ENCODE results near the gene DHX40. TPM values are rescaled to one million over a fixed set of nuclear protein-coding genes. Genes with fewer than 3 reads are reported as not detected.
A peak's percentile ranks its signal among the peaks of the same experiment; 100 is the strongest.

Gene DHX40
- total and polyA plus RNA-seq, 2 of the 13 experiments (the other 11 are each of a cell fraction or from before 2014, with no cell fraction given): 22.2 to 37.0 TPM

- no peak overlapping the region for H2AFZ ChIP-seq (ENCODE audit: low read length)
- no peak for ATAC-seq
- in situ Hi-C loops (cut with HindIII; ENCODE audit: extremely low pct_ligation_motif_present, low pct_unique_long_range_greater_than_20kb): no loop called here
- ChIA-PET CTCF (ENCODE audit: low intra/inter-chr PET ratio, low total read pairs) (no interaction called here), POLR2A (interaction anchor here (1.2 to 4.4 kb wide), 2 partner anchors 10 to 15 kb away, joined by 3 to 17 read pairs; partner anchors contain the start of gene CLTC)
- H4K20me1 ChIP-seq (ENCODE audit: insufficient read depth, low read length): peaks cover 75% of the 10 kb centered on the region
- H3K9ac ChIP-seq (ENCODE audit: insufficient read depth, low read depth, low read length): no peak overlapping the region
- H3K36me3 ChIP-seq (replicated peaks in 1 of 2; ENCODE audit: control insufficient read depth in 1 of 2, insufficient read depth in 2 of 2, low read length in 2 of 2): peaks cover 3 to 9% of the 10 kb centered on the region in 2 experiments; a peak in 3 of 5 replicates
- intact Hi-C loops (cut with micrococcal nuclease; ENCODE audit: unreplicated experiment): no loop called here
- H3K4me2 ChIP-seq (ENCODE audit: low read depth, low read length): no peak overlapping the region
- no peak for DNase-seq (ENCODE audit: low spot score)
- no peak overlapping the region for H3K4me3 ChIP-seq (replicated peaks in 1 of 3; ENCODE audit: insufficient read depth in 1 of 3, low read depth in 2 of 3, low read length in 3 of 3)
- H3K27ac ChIP-seq (ENCODE audit: extremely low read length, insufficient read depth, low read length): no peak overlapping the region
- H3K4me1 ChIP-seq (ENCODE audit: insufficient read depth, low read length): peaks cover 42% of the 10 kb centered on the region; the same call in 1 of the 2 replicates
- TF ChIP-seq CEBPZ (IDR thresholded peaks at IDR 0.05; ENCODE audit: low read length): no peak
- TF ChIP-seq MAFF (IDR thresholded peaks at IDR 0.05; ENCODE audit: low read depth, low read length): peak; percentile 98
- peak; percentile 42 for TF ChIP-seq RBM22 (optimal IDR thresholded peaks at IDR 0.05; ENCODE audit: low read length)
- TF ChIP-seq FOXO4 (CRISPR knock-in tag; conservative IDR thresholded peaks at IDR 0.05): 0 out of 2 replicates have a peak, but pooled peaks have one; percentile 53
- no peak for TF ChIP-seq ZNF556 (CRISPR knock-in tag; IDR thresholded peaks at IDR 0.05; ENCODE audit: borderline replicate concordance)
- no peak for TF ChIP-seq BHLHE40 (IDR thresholded peaks at IDR 0.05; ENCODE audit: low read length)
- TF ChIP-seq ZNF329 (CRISPR knock-in tag; IDR thresholded peaks at IDR 0.05; ENCODE audit: low read depth): no peak
- no peak for TF ChIP-seq SYNCRIP (IDR thresholded peaks at IDR 0.05; ENCODE audit: insufficient read depth, low read depth, low read length)
- no peak for TF ChIP-seq REL (CRISPR knock-in tag; conservative IDR thresholded peaks at IDR 0.05)
- peak; percentile 98 to 99 for TF ChIP-seq MAFK (conservative IDR thresholded peaks at IDR 0.05 in 1 of 2, IDR thresholded peaks at IDR 0.05 in 1 of 2; ENCODE audit: low read length in 2 of 2)
- TF ChIP-seq ZNF710 (CRISPR knock-in tag; IDR thresholded peaks at IDR 0.05; ENCODE audit: borderline replicate concordance): no peak
- peaks cover 93% of the 10 kb centered on the region for H3K79me2 ChIP-seq (ENCODE audit: insufficient read depth, low read length)
- FAIRE-seq: no peak
- 99% methylated on average over 5 of the region's 5 CpGs for WGBS (ENCODE audit: low lambda C conversion rate)
- no TSS peak for BruUV-seq (replicated peaks)
- H3K9me3 ChIP-seq (ENCODE audit: low read length): no peaks in the 10 kb centered on the region
- no peaks in the 10 kb centered on the region for H3K27me3 ChIP-seq (ENCODE audit: control insufficient read depth in 1 of 2, insufficient read depth in 2 of 2, low read length in 2 of 2)
These were observed 68.4 kb downstream of the DHX40 start for GRCh38 chr17:59633658-59634359.

All from HepG2 (cell line).